Measurements from ENCODE around the gene MATN4. TPM values are rescaled to one million over a fixed set of nuclear protein-coding genes. Genes with fewer than 3 reads are reported as not detected.

Gene MATN4
- total and polyA plus RNA-seq, 10 donors, result 0.19 to 0.52 TPM; not detected in 8

DNA sequence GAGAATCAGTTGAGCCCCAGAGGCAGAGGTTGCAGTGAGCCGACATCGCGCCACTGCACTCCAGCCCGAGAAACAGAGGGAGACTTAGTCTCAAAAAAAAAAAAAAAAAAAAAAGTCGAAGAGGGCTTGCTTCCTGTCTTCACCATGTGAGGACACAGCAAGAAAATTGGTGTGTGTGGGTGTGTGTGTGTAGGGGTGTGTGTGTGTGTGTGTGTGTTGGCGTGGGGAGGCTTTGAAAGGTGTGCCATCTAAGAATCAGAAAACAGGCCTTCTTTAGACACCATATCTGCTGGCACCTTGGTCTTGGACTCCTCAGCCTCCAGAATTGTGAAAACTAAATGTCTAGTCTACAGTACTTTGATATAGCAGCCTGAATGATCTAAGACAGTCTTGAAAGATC is 8.3 kb downstream of the MATN4 start:
- Histone ChIP-seq H3K27me3 (replicated peaks in 1 of 7) (peaks cover 0 to 73% (median 9%) of the 10 kb centered on the region in 7 donors), H3K9me3 (no peaks in the 10 kb centered on the region), H3K27ac (no peak overlapping the region), H3K4me3 (no peak overlapping the region), H3K4me1 (no peaks in the 10 kb centered on the region), H3K36me3 (no peaks in the 10 kb centered on the region)
- no peak for DNase-seq
- TF ChIP-seq, protein P1, sequence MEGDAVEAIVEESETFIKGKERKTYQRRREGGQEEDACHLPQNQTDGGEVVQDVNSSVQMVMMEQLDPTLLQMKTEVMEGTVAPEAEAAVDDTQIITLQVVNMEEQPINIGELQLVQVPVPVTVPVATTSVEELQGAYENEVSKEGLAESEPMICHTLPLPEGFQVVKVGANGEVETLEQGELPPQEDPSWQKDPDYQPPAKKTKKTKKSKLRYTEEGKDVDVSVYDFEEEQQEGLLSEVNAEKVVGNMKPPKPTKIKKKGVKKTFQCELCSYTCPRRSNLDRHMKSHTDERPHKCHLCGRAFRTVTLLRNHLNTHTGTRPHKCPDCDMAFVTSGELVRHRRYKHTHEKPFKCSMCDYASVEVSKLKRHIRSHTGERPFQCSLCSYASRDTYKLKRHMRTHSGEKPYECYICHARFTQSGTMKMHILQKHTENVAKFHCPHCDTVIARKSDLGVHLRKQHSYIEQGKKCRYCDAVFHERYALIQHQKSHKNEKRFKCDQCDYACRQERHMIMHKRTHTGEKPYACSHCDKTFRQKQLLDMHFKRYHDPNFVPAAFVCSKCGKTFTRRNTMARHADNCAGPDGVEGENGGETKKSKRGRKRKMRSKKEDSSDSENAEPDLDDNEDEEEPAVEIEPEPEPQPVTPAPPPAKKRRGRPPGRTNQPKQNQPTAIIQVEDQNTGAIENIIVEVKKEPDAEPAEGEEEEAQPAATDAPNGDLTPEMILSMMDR (IDR thresholded peaks at IDR 0.05 in 8 of 11, conservative IDR thresholded peaks at IDR 0.05 in 3 of 11), result no peak
- TF ChIP-seq POLR2AphosphoS5 (IDR thresholded peaks at IDR 0.05), result no peak
- no peak for TF ChIP-seq POLR2A (IDR thresholded peaks at IDR 0.05)
- intact Hi-C loops (cut with DNase I; ENCODE audit: low total_unique reads), result no loop called here
- WGBS, 5 donors, result 85 to 91% (median 88%) methylated on average over 6 of the region's 6 CpGs

DNA sequence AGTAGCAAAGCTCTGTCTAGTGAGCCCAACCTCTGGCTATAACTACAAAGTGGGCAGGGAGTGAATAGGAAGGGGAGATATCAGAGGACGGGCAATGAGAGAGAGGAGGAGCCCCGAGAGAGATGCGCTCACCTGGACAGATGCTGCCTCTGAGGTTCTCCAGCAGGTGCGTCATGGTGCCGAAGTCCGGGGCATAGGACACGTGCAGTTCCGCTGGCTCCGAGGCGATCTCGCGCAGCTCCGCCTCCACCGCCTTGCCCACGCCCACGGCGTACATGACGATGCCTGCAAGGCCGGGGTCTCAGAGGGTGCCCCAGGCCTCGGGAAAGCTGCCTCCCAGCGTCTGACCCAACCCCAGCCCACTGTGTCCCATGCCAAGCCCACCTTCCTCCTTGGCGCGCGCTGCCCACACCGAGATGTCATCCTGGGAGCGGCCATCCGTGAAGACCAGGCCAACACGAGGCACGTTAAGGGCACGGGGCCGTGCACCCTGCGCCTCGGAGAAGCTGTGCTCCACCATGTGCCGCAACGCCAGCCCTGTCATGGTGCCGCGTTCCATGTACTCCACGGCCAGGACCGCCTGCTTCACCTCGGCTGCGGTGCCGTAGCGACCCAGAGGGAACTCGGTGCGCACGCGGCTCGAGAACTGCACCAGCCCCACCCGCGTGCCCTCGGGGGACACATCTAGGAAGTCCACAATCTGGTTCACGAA is 10.2 kb downstream of the MATN4 start:
- Histone ChIP-seq H3K27me3 (replicated peaks in 1 of 7) (peaks cover 0 to 73% (median 8%) of the 10 kb centered on the region in 7 donors), H3K9me3 (no peaks in the 10 kb centered on the region), H3K4me1 (peaks cover 7 to 14% (median 13%) of the 10 kb centered on the region in 6 donors), H3K36me3 (no peaks in the 10 kb centered on the region), H3K4me3 (no peak overlapping the region), H3K27ac (no peak overlapping the region)
- intact Hi-C loops (cut with DNase I; ENCODE audit: low total_unique reads), result no loop called here
- 90 to 95% (median 93%) methylated on average over 40 to 52 of the region's 52 CpGs for WGBS, 5 donors
- TF ChIP-seq, protein P1 (IDR thresholded peaks at IDR 0.05 in 8 of 11, conservative IDR thresholded peaks at IDR 0.05 in 3 of 11), result no peak
- no peak for TF ChIP-seq POLR2A (IDR thresholded peaks at IDR 0.05)
- no peak for TF ChIP-seq POLR2AphosphoS5 (IDR thresholded peaks at IDR 0.05)
- no peak for DNase-seq

DNA sequence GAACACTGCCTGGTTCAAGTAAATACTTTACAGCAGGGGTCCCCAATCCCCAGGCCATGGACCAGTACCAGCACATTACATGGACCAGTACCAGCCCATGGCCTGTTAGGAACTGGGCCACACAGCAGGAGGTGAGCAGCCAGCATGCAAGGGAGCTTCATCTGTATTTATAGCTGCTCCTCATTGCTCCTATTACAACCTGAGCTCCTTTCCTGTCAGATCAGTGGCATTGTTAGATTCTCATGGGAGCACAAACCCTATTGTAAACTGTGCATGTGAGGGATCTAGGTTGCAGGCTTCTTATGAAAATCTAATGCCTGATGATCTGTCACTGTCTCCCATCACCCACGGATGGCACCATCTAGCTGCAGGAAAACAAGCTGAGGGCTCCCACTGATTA is 13.4 kb downstream of the MATN4 start:
- WGBS, 5 donors, result 91 to 100% (median 96%) methylated on average over 1 of the region's 1 CpG
- DNase-seq, result no peak
- intact Hi-C loops (cut with DNase I; ENCODE audit: low total_unique reads), result no loop called here

DNA sequence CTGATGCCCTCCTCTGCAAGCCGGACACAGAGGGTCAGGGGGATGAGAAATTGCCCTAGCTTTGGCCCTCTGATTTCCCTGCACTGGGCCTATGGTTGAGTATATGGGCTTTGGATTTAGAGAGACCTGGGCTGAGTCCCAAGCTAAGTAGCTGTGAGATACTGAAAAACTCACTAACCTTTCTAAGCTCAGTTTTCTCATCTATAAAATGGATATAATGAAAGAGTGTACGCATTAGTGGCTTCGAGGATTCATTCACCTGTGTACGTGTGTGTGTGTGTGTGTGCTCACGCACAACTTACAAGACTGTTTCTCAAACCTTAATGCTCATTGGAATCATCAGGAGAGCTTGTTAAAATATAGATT is 14.1 kb downstream of the MATN4 start:
- peak overlapping the region in 1 of 8 donors; percentile 76 for H3K27ac ChIP-seq
- intact Hi-C loops (cut with DNase I; ENCODE audit: low total_unique reads), result no loop called here
- H3K4me3 ChIP-seq, result peak overlapping the region in 6 of 8 donors; percentile 49 to 82 (median 54)
- no peaks in the 10 kb centered on the region for H3K36me3 ChIP-seq
- DNase-seq, result no peak
- WGBS, 5 donors, result 48 to 72% (median 60%) methylated on average over 5 of the region's 5 CpGs
- H3K27me3 ChIP-seq (replicated peaks in 1 of 7), result peaks cover 0 to 74% (median 10%) of the 10 kb centered on the region in 7 donors
- no peak for TF ChIP-seq POLR2A (IDR thresholded peaks at IDR 0.05)
- TF ChIP-seq, protein P1 (IDR thresholded peaks at IDR 0.05 in 8 of 11, conservative IDR thresholded peaks at IDR 0.05 in 3 of 11), result peak in 4 of 11 experiments; percentile 5 to 31 (median 20)
- H3K4me1 ChIP-seq, result peaks cover 7 to 34% (median 26%) of the 10 kb centered on the region in 6 donors
- no peaks in the 10 kb centered on the region for H3K9me3 ChIP-seq

More for the DNA sequence above, 13.4 kb downstream of the MATN4 start:
- Histone ChIP-seq H3K9me3 (no peaks in the 10 kb centered on the region), H3K27ac (no peak overlapping the region), H3K4me1 (peaks cover 7 to 34% (median 26%) of the 10 kb centered on the region in 6 donors), H3K36me3 (no peaks in the 10 kb centered on the region), H3K4me3 (no peak overlapping the region), H3K27me3 (replicated peaks in 1 of 7) (peaks cover 0 to 78% (median 10%) of the 10 kb centered on the region in 7 donors)
- no peak for TF ChIP-seq POLR2A (IDR thresholded peaks at IDR 0.05)
- TF ChIP-seq, protein P1 (IDR thresholded peaks at IDR 0.05 in 8 of 11, conservative IDR thresholded peaks at IDR 0.05 in 3 of 11), result no peak
- TF ChIP-seq POLR2AphosphoS5 (IDR thresholded peaks at IDR 0.05), result no peak

Data from spleen (tissue), 11 donors.